GM12801 (cell line): ENCODE results near the gene JRKL.

ENCODE experiments used
- CTCF ChIP-seq: IDR thresholded peaks from one replicate; pipeline ENCODE4 v1.5.1; 2011; ENCODE audit warnings: control low read depth; ENCODE audit not compliant: insufficient read length; ENCODE audit errors: extremely low read depth

JRKL gene

DNA sequence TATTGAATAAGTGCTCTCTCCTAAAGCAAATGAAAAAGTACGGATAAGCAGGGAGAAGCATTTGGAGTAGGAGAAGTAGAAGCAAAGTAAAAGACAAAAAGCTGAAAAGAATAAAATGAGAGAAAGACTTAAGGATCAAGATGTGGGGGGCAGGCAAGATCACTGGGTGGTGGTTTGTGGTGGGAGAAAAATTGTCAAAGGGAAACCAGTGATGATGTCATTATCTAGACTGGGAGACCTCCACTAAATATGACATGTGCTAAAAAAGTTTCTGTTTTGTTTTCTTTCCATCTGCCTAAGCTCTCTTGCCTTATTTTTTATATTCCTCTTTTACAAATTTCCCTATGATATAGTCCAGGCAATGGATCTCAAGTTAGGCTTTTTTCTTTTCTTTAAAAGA lies 32.0 kb upstream of the JRKL start:
- TF ChIP-seq CTCF = no peak

DNA sequence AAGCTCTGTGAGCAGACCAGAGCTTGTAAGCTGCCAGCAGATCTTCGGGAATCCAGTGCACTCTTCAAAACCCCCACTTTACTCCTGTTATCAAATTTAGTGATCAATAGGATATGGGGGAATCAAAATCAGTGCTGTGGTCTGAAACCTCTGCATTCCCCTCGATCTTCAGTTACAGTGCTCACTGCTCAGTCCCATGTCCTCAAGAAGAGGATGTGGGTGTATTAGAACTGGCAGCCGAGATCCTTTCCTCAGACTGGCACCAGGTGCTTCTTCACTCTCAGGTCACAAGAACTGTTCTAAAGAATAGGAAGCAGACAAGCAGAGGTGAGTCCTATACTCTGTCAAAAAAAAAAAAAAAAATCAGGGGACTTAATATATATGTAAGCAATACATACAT lies 31.5 kb upstream of the JRKL start:
- no peak for TF ChIP-seq CTCF

- TF ChIP-seq CTCF = no peak
These were observed 28.0 kb upstream of the JRKL start for GRCh38 chr11:96361778-96362177.

GRCh38 chr11:96365493-96365892 lies 24.3 kb upstream of the JRKL start:
- no peak for TF ChIP-seq CTCF

GRCh38 chr11:96366024-96366423 lies 23.8 kb upstream of the JRKL start:
- no peak for TF ChIP-seq CTCF

- TF ChIP-seq CTCF = no peak
These were observed 22.5 kb upstream of the JRKL start for GRCh38 chr11:96367342-96367741.

DNA sequence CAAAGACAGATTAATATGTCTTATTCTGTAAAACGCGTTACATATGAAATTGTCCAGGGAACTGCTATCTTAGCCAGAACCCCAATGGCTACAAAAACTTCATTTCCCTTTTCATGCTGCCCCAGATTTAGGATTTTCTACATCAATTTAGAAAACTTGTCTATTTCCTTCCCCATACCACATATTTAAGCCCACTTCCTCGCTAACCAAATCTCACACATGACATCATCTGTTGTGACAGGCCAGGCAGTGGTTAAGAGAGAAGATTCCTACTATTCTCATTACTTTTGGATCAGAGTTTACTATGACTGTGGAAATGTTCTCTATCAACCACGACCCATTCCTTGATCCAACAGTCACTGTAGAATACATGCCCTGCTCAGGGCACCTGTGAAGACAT lies 16.0 kb upstream of the JRKL start:
- no peak for TF ChIP-seq CTCF

DNA sequence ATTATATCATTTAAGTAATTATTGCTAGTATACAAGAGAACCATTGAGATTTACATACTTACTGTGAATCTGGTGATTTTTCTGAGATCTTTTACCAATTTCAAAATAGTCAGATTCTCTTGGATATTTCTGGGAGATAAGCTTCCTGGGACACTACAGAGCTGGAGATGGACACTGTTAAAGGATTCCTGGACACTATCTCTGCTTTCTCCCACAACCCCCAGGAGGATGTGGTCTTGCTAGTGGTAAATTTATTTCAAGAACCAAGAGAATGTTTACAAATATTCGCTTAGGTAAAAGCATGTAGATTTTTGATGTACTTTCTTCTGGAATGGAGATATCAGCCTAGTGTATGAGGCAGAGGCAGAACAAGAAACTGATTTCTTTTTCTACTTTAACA lies 13.0 kb upstream of the JRKL start:
- TF ChIP-seq CTCF = no peak
